Fibroblast of pulmonary artery (primary cell): ENCODE data around the gene PXK.
A peak's percentile ranks its signal among the peaks of the same experiment; 100 is the strongest.

Experiments
- DNase-seq: peaks from one replicate; pipeline ENCODE4 v3.0.0-alpha.2; 2010; ENCODE audit warnings: low read depth
- H3K4me3 ChIP-seq: replicated peaks from 2 replicates; pipeline ENCODE4 v1.5.1; 2011; ENCODE audit warnings: low read depth, mild to moderate bottlenecking, control low read depth, low read length, moderate library complexity
- CTCF ChIP-seq: IDR thresholded peaks from 2 replicates; pipeline ENCODE4 v1.5.1; 2011; ENCODE audit warnings: mild to moderate bottlenecking, control low read depth, low read length, inconsistent platforms; ENCODE audit errors: missing control alignments

PXK gene

GRCh38 chr3:58471025-58471887 lies 138.6 kb downstream of the PXK start:
- DNase-seq = peak; percentile 79
- no peak overlapping the region for H3K4me3 ChIP-seq
- TF ChIP-seq CTCF = no peak

- H3K4me3 ChIP-seq = no peak overlapping the region
- no peak for TF ChIP-seq CTCF
- no peak for DNase-seq
Observed at GRCh38 chr3:58473275-58473674, 140.6 kb downstream of the PXK start.

GRCh38 chr3:58474348-58474911 lies 141.7 kb downstream of the PXK start:
- no peak for DNase-seq
- no peak overlapping the region for H3K4me3 ChIP-seq
- TF ChIP-seq CTCF = no peak

- no peak for TF ChIP-seq CTCF
- H3K4me3 ChIP-seq = no peak overlapping the region
- no peak for DNase-seq
Observed at GRCh38 chr3:58474967-58475578, 142.4 kb downstream of the PXK start.
